HepG2 (cell line): ENCODE results near the gene TEAD1. TPM values are rescaled to one million over a fixed set of nuclear protein-coding genes. Genes with fewer than 3 reads are reported as not detected.
A peak's percentile ranks its signal among the peaks of the same experiment; 100 is the strongest.

Experiments used
- ATAC-seq: fragments of 200-7000 bp; cut with Tn5 transposase; 3 replicates; pipeline ENCODE4 v1.9.1; 2020; ENCODE audit warnings: mild to moderate bottlenecking, moderate library complexity
- BruUV-seq: library from RNA; stranded (reverse); fragments of 400-500 nt; replicated peaks from 2 replicates; lab custom pipeline; 2021; lab: Mats Ljungman, UMichigan
- CTCF ChIA-PET: fragments of 300-600 bp; formaldehyde crosslinking; extraction: SDS; loops from one replicate; lab custom pipeline; 2021; ENCODE audit warnings: low total read pairs, inconsistent platforms, low intra/inter-chr PET ratio; lab: Yijun Ruan, JAX
- POLR2A ChIA-PET: fragments of 350-600 bp; sonication (Branson Sonifier 250); formaldehyde crosslinking; loops from one replicate; lab custom pipeline; 2020; ENCODE audit warnings: antibody characterized with exemption, inconsistent platforms; lab: Yijun Ruan, JAX
- DNase-seq: peaks from one replicate; pipeline ENCODE4 v3.0.0-alpha.2; 2015; ENCODE audit warnings: low spot score
- FAIRE-seq: peaks from 3 replicates; lab custom pipeline; 2011; peaks lifted over from hg19 to GRCh38; lab: Jason Lieb, UNC
- H2AFZ ChIP-seq: one replicate; pipeline ENCODE4 v1.6.1; 2011; ENCODE audit warnings: low read length, inconsistent platforms
- H3K27ac ChIP-seq: fragments of 300-600 bp; 3 replicates; pipeline ENCODE4 v1.8.0; 2011; ENCODE audit warnings: mixed run types, mild to moderate bottlenecking, mixed read lengths, low read length, inconsistent platforms; ENCODE audit not compliant: insufficient read depth; ENCODE audit errors: extremely low read length
- H3K27me3 ChIP-seq, 2 experiments: fragments of 200-600 bp in 1 of 2; 2 replicates in 1 of 2; 3 replicates in 1 of 2; pipeline versions ENCODE4 v1.6.0 to v1.8.0; 2011; ENCODE audit warnings: low read length in 2 of 2, mild to moderate bottlenecking in 2 of 2, moderate library complexity in 2 of 2, inconsistent platforms in 1 of 2; ENCODE audit not compliant: insufficient read depth in 2 of 2, control insufficient read depth in 1 of 2
- H3K36me3 ChIP-seq, 2 experiments: fragments of 200-600 bp in 1 of 2; replicated peaks in 1 of 2; 2 replicates in 1 of 2; 3 replicates in 1 of 2; pipeline versions ENCODE4 v1.5.1 to v1.8.0; 2011; ENCODE audit warnings: low read length in 2 of 2, inconsistent platforms in 1 of 2; ENCODE audit not compliant: insufficient read depth in 2 of 2, control insufficient read depth in 1 of 2
- H3K4me1 ChIP-seq: 2 replicates; pipeline ENCODE4 v1.5.1; 2012; ENCODE audit warnings: low read length, inconsistent platforms; ENCODE audit not compliant: insufficient read depth
- H3K4me2 ChIP-seq: 2 replicates; pipeline ENCODE4 v1.6.0; 2011; ENCODE audit warnings: low read depth, low read length, inconsistent platforms
- H3K4me3 ChIP-seq, 3 experiments: fragments of 200-600 bp in 1 of 3; sonication (generic), shearing (Covaris generic) in 1 of 3; replicated peaks in 1 of 3; 2 replicates each; pipeline ENCODE4 v1.5.1; 2011 to 2016; ENCODE audit warnings: low read length in 3 of 3, inconsistent platforms in 2 of 3, low read depth in 2 of 3, mild to moderate bottlenecking in 2 of 3, control low read depth in 1 of 3, mixed read lengths in 1 of 3; ENCODE audit not compliant: insufficient read depth in 1 of 3
- H3K79me2 ChIP-seq: one replicate; pipeline ENCODE4 v1.6.1; 2011; ENCODE audit warnings: low read length, inconsistent platforms; ENCODE audit not compliant: insufficient read depth
- H3K9ac ChIP-seq: 2 replicates; pipeline ENCODE4 v1.6.0; 2011; ENCODE audit warnings: mild to moderate bottlenecking, low read depth, low read length, inconsistent platforms; ENCODE audit not compliant: insufficient read depth
- H3K9me3 ChIP-seq: 2 replicates; pipeline ENCODE4 v1.5.1; 2012; ENCODE audit warnings: mild to moderate bottlenecking, low read length
- H4K20me1 ChIP-seq: 2 replicates; pipeline ENCODE4 v1.6.0; 2011; ENCODE audit warnings: inconsistent platforms, mild to moderate bottlenecking, low read length, moderate library complexity; ENCODE audit not compliant: insufficient read depth
- CEBPB ChIP-seq: IDR thresholded peaks from 2 replicates; pipeline ENCODE4 v1.6.1; 2011; ENCODE audit warnings: low read depth, low read length, improper control_type of control experiment, borderline replicate concordance
- FOXA1 ChIP-seq, 2 experiments: fragments of 450-650 bp in 1 of 2; sonication (generic) in 1 of 2; formaldehyde crosslinking in 1 of 2; IDR thresholded peaks; 2 replicates each; pipeline versions ENCODE4 v1.4.0 to v1.6.1; 2016 to 2020; ENCODE audit warnings: missing genetic modification reagents in 1 of 2
- IRF2 ChIP-seq: IDR thresholded peaks from 2 replicates; pipeline ENCODE4 v1.6.1; 2018; ENCODE audit warnings: missing genetic modification reagents, missing compliant biosample characterization
- MED8 ChIP-seq: sonication (generic); formaldehyde crosslinking; IDR thresholded peaks from 2 replicates; pipeline ENCODE4 v1.8.1; 2023; ENCODE audit warnings: mild to moderate bottlenecking, missing genetic modification reagents; ENCODE audit not compliant: insufficient replicate concordance
- ZNF629 ChIP-seq: sonication (generic); formaldehyde crosslinking; conservative IDR thresholded peaks from 2 replicates; pipeline ENCODE4 v1.5.0; 2020; ENCODE audit warnings: missing genetic modification reagents
- WGBS: methylation state at CpG from one replicate; pipeline ENCODE4 v1.1.6; 2017; ENCODE audit warnings: low lambda C conversion rate; 5-methylcytosine and 5-hydroxymethylcytosine counted together
- in situ Hi-C: cut with HindIII; loops from 2 replicates; pipeline ENCODE4 v1.10.0; 2017; ENCODE audit warnings: low pct_unique_long_range_greater_than_20kb; ENCODE audit not compliant: extremely low pct_ligation_motif_present
- intact Hi-C: fragments of 100-400 bp; cut with micrococcal nuclease; formaldehyde crosslinking; loops from one replicate; pipeline ENCODE4 v1.10.0; 2022; ENCODE audit not compliant: unreplicated experiment
- polyA plus RNA-seq, 8 experiments: library from polyadenylated mRNA; depleted of rRNA in 3 of 8; stranded (reverse) in 7 of 8; unstranded in 1 of 8; fragments of >200 nt; fragmentation: Illumina TruSeq in 4 of 8; extraction: Trizol in 4 of 8; gene quantifications; 2 replicates each; pipeline versions ENCODE4 v1.2.1 to v1.2.3, GENCODE V29; 2011 to 2016; ENCODE audit warnings: low read depth in 4 of 8, missing spikeins in 1 of 8, mixed read lengths in 1 of 8; ENCODE audit not compliant: insufficient read depth in 1 of 8
- total RNA-seq, 5 experiments: library from RNA; depleted of rRNA; stranded (reverse); fragments of >200 nt; fragmentation: Illumina TruSeq; extraction: Trizol; gene quantifications; 2 replicates each; pipeline ENCODE4 v1.2.3, GENCODE V29; 2016; ENCODE audit warnings: low read depth in 1 of 5

The TEAD1 gene
- total and polyA plus RNA-seq, 2 of the 13 experiments (the other 11 are each of a cell fraction or from before 2014, with no cell fraction given), result 20.1 to 30.5 TPM

DNA sequence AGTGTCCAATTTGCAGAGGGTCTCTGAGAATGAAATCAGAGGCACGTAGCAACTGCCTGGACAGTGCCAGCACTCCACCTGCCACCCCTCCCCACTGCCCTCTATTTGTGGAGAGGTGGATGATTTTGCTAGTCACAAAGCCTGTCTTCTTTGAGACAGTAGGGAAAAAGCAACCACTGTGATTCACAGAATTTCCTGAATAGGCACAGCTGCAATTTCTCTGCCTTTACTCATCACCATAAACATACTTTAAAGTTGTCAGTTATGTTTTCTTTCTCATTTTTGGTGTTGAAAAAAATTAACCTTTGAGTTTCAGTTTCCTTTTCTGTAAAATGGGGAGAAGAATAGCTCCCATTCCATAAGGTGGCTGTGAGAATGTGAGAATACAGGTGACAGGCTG, 134.3 kb downstream of the TEAD1 start:
- ChIA-PET CTCF (no interaction called here), POLR2A (no interaction called here)
- ATAC-seq (no peak), DNase-seq (no peak), FAIRE-seq (no peak)
- no peak overlapping the region for H3K27ac ChIP-seq
- no peaks in the 10 kb centered on the region for H3K9me3 ChIP-seq
- no peaks in the 10 kb centered on the region for H3K36me3 ChIP-seq
- BruUV-seq, result no TSS peak
- H3K9ac ChIP-seq, result no peak overlapping the region
- H3K79me2 ChIP-seq, result peaks cover 53% of the 10 kb centered on the region
- TF ChIP-seq ZNF629, result peak; percentile 49; the same call in 1 of the 2 replicates
- TF ChIP-seq CEBPB, result no peak
- no peak for TF ChIP-seq MED8 (CRISPR knock-in tag)
- H3K27me3 ChIP-seq, result no peaks in the 10 kb centered on the region
- H4K20me1 ChIP-seq, result no peaks in the 10 kb centered on the region
- H3K4me3 ChIP-seq, result no peak overlapping the region
- peaks cover 88% of the 10 kb centered on the region for H3K4me1 ChIP-seq
- 88% methylated on average over 1 of the region's 1 CpG for WGBS
- H3K4me2 ChIP-seq, result no peak overlapping the region
- intact Hi-C loops, result no loop called here
- H2AFZ ChIP-seq, result no peak overlapping the region
- in situ Hi-C loops, result no loop called here

DNA sequence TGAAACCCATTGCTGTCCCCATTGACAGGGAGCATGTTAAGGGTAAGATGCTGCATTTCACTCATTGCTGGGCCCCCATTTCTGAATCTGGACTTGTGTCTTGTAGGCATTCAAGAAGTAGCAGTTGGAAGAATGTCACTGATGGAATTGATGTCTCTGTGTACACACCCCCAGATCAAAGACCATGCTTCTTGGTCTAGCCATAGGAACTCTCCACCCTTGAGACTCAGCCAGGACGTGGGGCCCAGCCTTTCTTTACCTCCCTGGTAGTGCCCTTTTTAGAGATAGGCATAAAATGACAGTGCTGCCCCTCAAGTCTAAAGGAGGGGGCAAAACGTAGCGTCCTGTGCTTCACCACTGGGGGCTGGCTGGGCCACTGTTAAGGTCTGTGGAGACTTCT, 135.1 kb downstream of the TEAD1 start:
- Histone ChIP-seq H3K9me3 (no peaks in the 10 kb centered on the region), H2AFZ (no peak overlapping the region), H3K79me2 (peaks cover 44% of the 10 kb centered on the region), H3K27ac (no peak overlapping the region), H3K4me1 (peaks cover 88% of the 10 kb centered on the region), H4K20me1 (no peaks in the 10 kb centered on the region), H3K36me3 (no peaks in the 10 kb centered on the region), H3K4me2 (no peak overlapping the region), H3K4me3 (no peak overlapping the region), H3K9ac (no peak overlapping the region), H3K27me3 (no peaks in the 10 kb centered on the region)
- ATAC-seq (no peak), FAIRE-seq (no peak), DNase-seq (no peak)
- no TSS peak for BruUV-seq
- in situ Hi-C loops, result no loop called here
- ChIA-PET CTCF (no interaction called here), POLR2A (no interaction called here)
- intact Hi-C loops, result no loop called here
- TF ChIP-seq IRF2 (no peak), FOXA1 (IDR thresholded peaks at IDR 0.05) (no peak), FOXA1 (CRISPR knock-in tag; IDR thresholded peaks at IDR 0.05) (0 out of 2 replicates have a peak, but pooled peaks have one; percentile 10)
- 100% methylated on average over 2 of the region's 3 CpGs for WGBS
